HepG2 (cell line): Measurements from ENCODE around the gene CAPN9. TPM values are rescaled to one million over a fixed set of nuclear protein-coding genes. Genes with fewer than 3 reads are reported as not detected.
A peak's percentile ranks its signal among the peaks of the same experiment; 100 is the strongest.

Experiments
- ATAC-seq: fragments of 200-7000 bp; cut with Tn5 transposase; 3 replicates; pipeline ENCODE4 v1.9.1; 2020; ENCODE audit warnings: mild to moderate bottlenecking, moderate library complexity
- BruUV-seq: library from RNA; stranded (reverse); fragments of 400-500 nt; replicated peaks from 2 replicates; lab custom pipeline; 2021; lab: Mats Ljungman, UMichigan
- CTCF ChIA-PET: fragments of 300-600 bp; formaldehyde crosslinking; extraction: SDS; loops from one replicate; lab custom pipeline; 2021; ENCODE audit warnings: low total read pairs, inconsistent platforms, low intra/inter-chr PET ratio; lab: Yijun Ruan, JAX
- POLR2A ChIA-PET: fragments of 350-600 bp; sonication (Branson Sonifier 250); formaldehyde crosslinking; loops from one replicate; lab custom pipeline; 2020; ENCODE audit warnings: antibody characterized with exemption, inconsistent platforms; lab: Yijun Ruan, JAX
- DNase-seq: peaks from one replicate; pipeline ENCODE4 v3.0.0-alpha.2; 2015; ENCODE audit warnings: low spot score
- FAIRE-seq: peaks from 3 replicates; lab custom pipeline; 2011; peaks lifted over from hg19 to GRCh38; lab: Jason Lieb, UNC
- H2AFZ ChIP-seq: one replicate; pipeline ENCODE4 v1.6.1; 2011; ENCODE audit warnings: low read length, inconsistent platforms
- H3K27ac ChIP-seq: fragments of 300-600 bp; 3 replicates; pipeline ENCODE4 v1.8.0; 2011; ENCODE audit warnings: mixed run types, mild to moderate bottlenecking, mixed read lengths, low read length, inconsistent platforms; ENCODE audit not compliant: insufficient read depth; ENCODE audit errors: extremely low read length
- H3K27me3 ChIP-seq, 2 experiments: fragments of 200-600 bp in 1 of 2; 2 replicates in 1 of 2; 3 replicates in 1 of 2; pipeline versions ENCODE4 v1.6.0 to v1.8.0; 2011; ENCODE audit warnings: low read length in 2 of 2, mild to moderate bottlenecking in 2 of 2, moderate library complexity in 2 of 2, inconsistent platforms in 1 of 2; ENCODE audit not compliant: insufficient read depth in 2 of 2, control insufficient read depth in 1 of 2
- H3K36me3 ChIP-seq, 2 experiments: fragments of 200-600 bp in 1 of 2; replicated peaks in 1 of 2; 2 replicates in 1 of 2; 3 replicates in 1 of 2; pipeline versions ENCODE4 v1.5.1 to v1.8.0; 2011; ENCODE audit warnings: low read length in 2 of 2, inconsistent platforms in 1 of 2; ENCODE audit not compliant: insufficient read depth in 2 of 2, control insufficient read depth in 1 of 2
- H3K4me1 ChIP-seq: 2 replicates; pipeline ENCODE4 v1.5.1; 2012; ENCODE audit warnings: low read length, inconsistent platforms; ENCODE audit not compliant: insufficient read depth
- H3K4me2 ChIP-seq: 2 replicates; pipeline ENCODE4 v1.6.0; 2011; ENCODE audit warnings: low read depth, low read length, inconsistent platforms
- H3K4me3 ChIP-seq, 3 experiments: fragments of 200-600 bp in 1 of 3; sonication (generic), shearing (Covaris generic) in 1 of 3; replicated peaks in 1 of 3; 2 replicates each; pipeline ENCODE4 v1.5.1; 2011 to 2016; ENCODE audit warnings: low read length in 3 of 3, inconsistent platforms in 2 of 3, low read depth in 2 of 3, mild to moderate bottlenecking in 2 of 3, control low read depth in 1 of 3, mixed read lengths in 1 of 3; ENCODE audit not compliant: insufficient read depth in 1 of 3
- H3K79me2 ChIP-seq: one replicate; pipeline ENCODE4 v1.6.1; 2011; ENCODE audit warnings: low read length, inconsistent platforms; ENCODE audit not compliant: insufficient read depth
- H3K9ac ChIP-seq: 2 replicates; pipeline ENCODE4 v1.6.0; 2011; ENCODE audit warnings: mild to moderate bottlenecking, low read depth, low read length, inconsistent platforms; ENCODE audit not compliant: insufficient read depth
- H3K9me3 ChIP-seq: 2 replicates; pipeline ENCODE4 v1.5.1; 2012; ENCODE audit warnings: mild to moderate bottlenecking, low read length
- H4K20me1 ChIP-seq: 2 replicates; pipeline ENCODE4 v1.6.0; 2011; ENCODE audit warnings: inconsistent platforms, mild to moderate bottlenecking, low read length, moderate library complexity; ENCODE audit not compliant: insufficient read depth
- ARHGAP35 ChIP-seq: sonication (generic); formaldehyde crosslinking; IDR thresholded peaks from 2 replicates; pipeline ENCODE4 v1.9.0; 2022; ENCODE audit warnings: mild to moderate bottlenecking, inconsistent platforms, moderate library complexity, missing genetic modification reagents, borderline replicate concordance
- CBX1 ChIP-seq: IDR thresholded peaks from one replicate; pipeline ENCODE4 v1.6.1; 2016; ENCODE audit warnings: antibody characterized with exemption, low read depth
- CSRNP2 ChIP-seq: sonication (generic); formaldehyde crosslinking; conservative IDR thresholded peaks from 2 replicates; pipeline ENCODE4 v1.8.0; 2022; ENCODE audit warnings: low read depth, missing genetic modification reagents
- GLI4 ChIP-seq: sonication (generic); formaldehyde crosslinking; IDR thresholded peaks from 2 replicates; pipeline ENCODE4 v1.5.1; 2020; ENCODE audit warnings: missing genetic modification reagents, mild to moderate bottlenecking, moderate library complexity, borderline replicate concordance
- GRHL1 ChIP-seq: sonication (generic); formaldehyde crosslinking; conservative IDR thresholded peaks from 2 replicates; pipeline ENCODE4 v1.8.0; 2022; ENCODE audit warnings: missing genetic modification reagents
- HCFC1 ChIP-seq: fragments of 150-350 bp; IDR thresholded peaks from 2 replicates; pipeline ENCODE4 v1.6.1; 2014; ENCODE audit warnings: low read depth, low read length
- IKZF1 ChIP-seq: fragments of 450-650 bp; IDR thresholded peaks from 2 replicates; pipeline ENCODE4 v1.7.1; 2016
- ISX ChIP-seq: sonication (generic); formaldehyde crosslinking; conservative IDR thresholded peaks from 2 replicates; pipeline ENCODE4 v1.5.0; 2020; ENCODE audit warnings: missing genetic modification reagents
- KDM5A ChIP-seq: fragments of 200-600 bp; sonication (generic); IDR thresholded peaks from 2 replicates; pipeline ENCODE4 v1.7.0; 2018; ENCODE audit warnings: antibody characterized with exemption, mild to moderate bottlenecking, low read length, borderline replicate concordance
- KMT2B ChIP-seq: IDR thresholded peaks from 2 replicates; pipeline ENCODE4 v1.6.1; 2016; ENCODE audit warnings: missing genetic modification reagents, missing compliant biosample characterization
- TARDBP ChIP-seq: sonication (generic); formaldehyde crosslinking; IDR thresholded peaks from 2 replicates; pipeline ENCODE4 v1.8.0; 2022; ENCODE audit warnings: mild to moderate bottlenecking, missing genetic modification reagents
- TFE3 ChIP-seq: IDR thresholded peaks from 2 replicates; pipeline ENCODE4 v1.6.1; 2016
- XBP1 ChIP-seq: sonication (generic); formaldehyde crosslinking; IDR thresholded peaks from 2 replicates; pipeline ENCODE4 v1.5.0; 2020; ENCODE audit warnings: missing genetic modification reagents
- ZBTB3 ChIP-seq: sonication (generic); formaldehyde crosslinking; IDR thresholded peaks from 2 replicates; pipeline ENCODE4 v1.4.0; 2020; ENCODE audit warnings: low read depth, mild to moderate bottlenecking, moderate library complexity, missing genetic modification reagents, borderline replicate concordance
- ZNF12 ChIP-seq: sonication (generic); formaldehyde crosslinking; IDR thresholded peaks from 2 replicates; pipeline ENCODE4 v1.5.0; 2020; ENCODE audit warnings: missing genetic modification reagents
- ZNF24 ChIP-seq: fragments of 450-650 bp; IDR thresholded peaks from 2 replicates; pipeline ENCODE4 v1.6.1; 2017; ENCODE audit warnings: antibody characterized with exemption, mild to moderate bottlenecking
- ZNF383 ChIP-seq: sonication (generic); formaldehyde crosslinking; IDR thresholded peaks from 2 replicates; pipeline ENCODE4 v1.4.0; 2020; ENCODE audit warnings: missing genetic modification reagents, mild to moderate bottlenecking, borderline replicate concordance
- ZNF547 ChIP-seq: sonication (generic); formaldehyde crosslinking; IDR thresholded peaks from 2 replicates; pipeline ENCODE4 v1.5.1; 2020; ENCODE audit warnings: mild to moderate bottlenecking, missing genetic modification reagents
- ZNF558 ChIP-seq: sonication (generic); formaldehyde crosslinking; IDR thresholded peaks from 2 replicates; pipeline ENCODE4 v1.9.0; 2022; ENCODE audit warnings: mild to moderate bottlenecking, missing genetic modification reagents, borderline replicate concordance
- ZNF746 ChIP-seq: sonication (generic); formaldehyde crosslinking; IDR thresholded peaks from 2 replicates; pipeline ENCODE4 v1.8.0; 2022; ENCODE audit warnings: mild to moderate bottlenecking, missing genetic modification reagents
- WGBS: methylation state at CpG from one replicate; pipeline ENCODE4 v1.1.6; 2017; ENCODE audit warnings: low lambda C conversion rate; 5-methylcytosine and 5-hydroxymethylcytosine counted together
- in situ Hi-C: cut with HindIII; loops from 2 replicates; pipeline ENCODE4 v1.10.0; 2017; ENCODE audit warnings: low pct_unique_long_range_greater_than_20kb; ENCODE audit not compliant: extremely low pct_ligation_motif_present
- intact Hi-C: fragments of 100-400 bp; cut with micrococcal nuclease; formaldehyde crosslinking; loops from one replicate; pipeline ENCODE4 v1.10.0; 2022; ENCODE audit not compliant: unreplicated experiment
- polyA plus RNA-seq, 8 experiments: library from polyadenylated mRNA; depleted of rRNA in 3 of 8; stranded (reverse) in 7 of 8; unstranded in 1 of 8; fragments of >200 nt; fragmentation: Illumina TruSeq in 4 of 8; extraction: Trizol in 4 of 8; gene quantifications; 2 replicates each; pipeline versions ENCODE4 v1.2.1 to v1.2.3, GENCODE V29; 2011 to 2016; ENCODE audit warnings: low read depth in 4 of 8, missing spikeins in 1 of 8, mixed read lengths in 1 of 8; ENCODE audit not compliant: insufficient read depth in 1 of 8
- total RNA-seq, 5 experiments: library from RNA; depleted of rRNA; stranded (reverse); fragments of >200 nt; fragmentation: Illumina TruSeq; extraction: Trizol; gene quantifications; 2 replicates each; pipeline ENCODE4 v1.2.3, GENCODE V29; 2016; ENCODE audit warnings: low read depth in 1 of 5

The CAPN9 gene
- total and polyA plus RNA-seq, 2 of the 13 experiments (the other 11 are each of a cell fraction or from before 2014, with no cell fraction given) = 0.04 to 0.31 TPM

DNA sequence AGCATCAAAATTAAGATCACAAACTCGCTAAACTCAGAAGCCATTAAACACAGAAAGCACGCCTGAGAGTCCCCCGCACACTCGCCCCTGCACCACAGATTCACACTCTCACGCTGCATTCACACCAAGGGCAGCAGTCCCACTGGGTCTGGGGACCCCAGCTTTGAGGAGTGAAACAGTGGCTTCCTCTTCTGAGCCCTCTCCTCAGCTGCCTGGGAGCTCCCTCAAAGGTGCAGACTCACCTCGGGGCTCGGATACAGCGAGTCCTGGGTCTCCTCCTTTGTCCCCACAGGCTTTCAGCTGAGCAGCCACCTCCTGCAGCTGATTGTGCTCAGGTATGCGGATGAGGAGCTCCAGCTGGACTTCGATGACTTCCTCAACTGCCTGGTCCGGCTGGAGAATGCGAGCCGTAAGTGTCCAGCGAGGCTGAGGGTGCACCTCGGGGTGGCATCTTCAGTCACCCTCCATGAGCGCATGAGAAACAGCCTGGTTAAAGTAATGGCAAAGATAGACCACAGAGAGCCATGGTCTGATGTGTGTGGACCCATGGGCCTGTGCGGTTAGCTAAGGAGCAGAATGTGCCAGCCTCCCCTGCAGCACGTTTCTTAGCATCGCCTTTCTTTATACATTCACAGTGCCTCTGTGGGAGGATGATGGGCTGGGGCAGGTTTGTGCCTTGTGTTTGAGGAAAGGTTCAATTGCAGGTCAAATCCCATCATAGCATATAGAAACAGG, 47.9 kb downstream of the CAPN9 start:
- ATAC-seq (peak; percentile 16), FAIRE-seq (no peak), DNase-seq (no peak)
- CTCF ChIA-PET = no interaction called here
- Histone ChIP-seq H3K27me3 (peaks cover 0 to 6% of the 10 kb centered on the region in 2 experiments; a peak in 1 of 5 replicates), H3K79me2 (no peaks in the 10 kb centered on the region), H3K4me2 (peak overlapping the region; percentile 5; the same call in 1 of the 2 replicates), H3K4me3 (no peak overlapping the region), H3K4me1 (peaks cover 34% of the 10 kb centered on the region), H3K27ac (no peak overlapping the region), H3K9me3 (no peaks in the 10 kb centered on the region), H2AFZ (no peak overlapping the region), H4K20me1 (no peaks in the 10 kb centered on the region), H3K36me3 (no peaks in the 10 kb centered on the region), H3K9ac (no peak overlapping the region)
- no TSS peak for BruUV-seq
- no peak for TF ChIP-seq CBX1
- TF ChIP-seq ZNF12 = no peak
- TF ChIP-seq TARDBP (CRISPR knock-in tag) = no peak
- no peak for TF ChIP-seq HCFC1
- TF ChIP-seq XBP1 = no peak
- no peak for TF ChIP-seq ZNF547 (CRISPR knock-in tag)
- no peak for TF ChIP-seq TFE3 (CRISPR knock-in tag)
- no peak for TF ChIP-seq KMT2B
- TF ChIP-seq IKZF1 = no peak
- TF ChIP-seq ZNF558 (CRISPR knock-in tag) = no peak
- TF ChIP-seq GLI4 (CRISPR knock-in tag) = no peak
- TF ChIP-seq ZNF24 = no peak
- TF ChIP-seq KDM5A = no peak
- no peak for TF ChIP-seq GRHL1
- no peak for TF ChIP-seq ISX
- TF ChIP-seq ZNF383 = no peak
- TF ChIP-seq ZNF746 (CRISPR knock-in tag) = no peak
- no peak for TF ChIP-seq ARHGAP35 (CRISPR knock-in tag)
- TF ChIP-seq ZBTB3 (CRISPR knock-in tag) = no peak
- no peak for TF ChIP-seq CSRNP2 (CRISPR knock-in tag)
- WGBS = 55% methylated on average over 8 of the region's 19 CpGs
- POLR2A ChIA-PET = no interaction called here
- intact Hi-C loops (loop anchor here (5.0 kb wide), 1 partner anchor 297 kb away; no protein-coding TSS in a partner anchor), in situ Hi-C loops (loop anchor here (25.0 kb wide), 1 partner anchor 417 kb away; no protein-coding TSS in a partner anchor)
